ENCODE results near the gene DPF1.

DPF1 gene

GRCh38 chr19:38251564-38252051 is 27.6 kb upstream of the DPF1 start:
- no peaks in the 10 kb centered on the region for H3K27me3 ChIP-seq (ENCODE audit: low read depth, low read length)
- no peaks in the 10 kb centered on the region for H3K9me3 ChIP-seq (ENCODE audit: insufficient read depth, low read length)
- H3K4me2 ChIP-seq (ENCODE audit: low read length): no peak overlapping the region
- H3K27ac ChIP-seq (ENCODE audit: low read length): no peak overlapping the region
- H3K36me3 ChIP-seq (replicated peaks; ENCODE audit: low read depth, low read length): no peaks in the 10 kb centered on the region
- H3K9ac ChIP-seq (ENCODE audit: low read length): no peak overlapping the region
- H3K4me1 ChIP-seq (ENCODE audit: low read length): peaks cover 18% of the 10 kb centered on the region
- TF ChIP-seq CTCF (IDR thresholded peaks at IDR 0.05; ENCODE audit: low read depth, low read length) (no peak), EZH2phosphoT487 (IDR thresholded peaks at IDR 0.05; ENCODE audit: low read depth) (no peak)
- no peak overlapping the region for H3K4me3 ChIP-seq (ENCODE audit: low read length)
- H3K79me2 ChIP-seq (ENCODE audit: low read length): no peaks in the 10 kb centered on the region
- H4K20me1 ChIP-seq (ENCODE audit: insufficient read depth, low read length): no peaks in the 10 kb centered on the region
- no peak overlapping the region for H2AFZ ChIP-seq (ENCODE audit: low read depth, low read length)

GRCh38 chr19:38250821-38251563 is 27.0 kb upstream of the DPF1 start:
- TF ChIP-seq CTCF (IDR thresholded peaks at IDR 0.05; ENCODE audit: low read depth, low read length) (no peak), EZH2phosphoT487 (IDR thresholded peaks at IDR 0.05; ENCODE audit: low read depth) (no peak)
- H3K27me3 ChIP-seq (ENCODE audit: low read depth, low read length): no peaks in the 10 kb centered on the region
- no peak overlapping the region for H3K27ac ChIP-seq (ENCODE audit: low read length)
- no peaks in the 10 kb centered on the region for H4K20me1 ChIP-seq (ENCODE audit: insufficient read depth, low read length)
- no peak overlapping the region for H3K9ac ChIP-seq (ENCODE audit: low read length)
- no peak overlapping the region for H3K4me3 ChIP-seq (ENCODE audit: low read length)
- H3K4me1 ChIP-seq (ENCODE audit: low read length): peaks cover 24% of the 10 kb centered on the region
- no peak overlapping the region for H2AFZ ChIP-seq (ENCODE audit: low read depth, low read length)
- H3K79me2 ChIP-seq (ENCODE audit: low read length): no peaks in the 10 kb centered on the region
- no peaks in the 10 kb centered on the region for H3K36me3 ChIP-seq (replicated peaks; ENCODE audit: low read depth, low read length)
- no peak overlapping the region for H3K4me2 ChIP-seq (ENCODE audit: low read length)
- no peaks in the 10 kb centered on the region for H3K9me3 ChIP-seq (ENCODE audit: insufficient read depth, low read length)

GRCh38 chr19:38250428-38250820 is 26.4 kb upstream of the DPF1 start:
- H3K27ac ChIP-seq (ENCODE audit: low read length): no peak overlapping the region
- H3K4me2 ChIP-seq (ENCODE audit: low read length): no peak overlapping the region
- TF ChIP-seq EZH2phosphoT487 (IDR thresholded peaks at IDR 0.05; ENCODE audit: low read depth) (no peak), CTCF (IDR thresholded peaks at IDR 0.05; ENCODE audit: low read depth, low read length) (no peak)
- no peaks in the 10 kb centered on the region for H3K27me3 ChIP-seq (ENCODE audit: low read depth, low read length)
- no peaks in the 10 kb centered on the region for H3K9me3 ChIP-seq (ENCODE audit: insufficient read depth, low read length)
- peaks cover 30% of the 10 kb centered on the region for H3K4me1 ChIP-seq (ENCODE audit: low read length)
- H3K36me3 ChIP-seq (replicated peaks; ENCODE audit: low read depth, low read length): no peaks in the 10 kb centered on the region
- H3K79me2 ChIP-seq (ENCODE audit: low read length): no peaks in the 10 kb centered on the region
- no peaks in the 10 kb centered on the region for H4K20me1 ChIP-seq (ENCODE audit: insufficient read depth, low read length)
- H3K4me3 ChIP-seq (ENCODE audit: low read length): no peak overlapping the region
- H3K9ac ChIP-seq (ENCODE audit: low read length): no peak overlapping the region
- H2AFZ ChIP-seq (ENCODE audit: low read depth, low read length): no peak overlapping the region

- Histone ChIP-seq H2AFZ (ENCODE audit: low read depth, low read length) (no peak overlapping the region), H3K27me3 (ENCODE audit: low read depth, low read length) (no peaks in the 10 kb centered on the region), H3K79me2 (ENCODE audit: low read length) (no peaks in the 10 kb centered on the region), H4K20me1 (ENCODE audit: insufficient read depth, low read length) (no peaks in the 10 kb centered on the region), H3K36me3 (replicated peaks; ENCODE audit: low read depth, low read length) (no peaks in the 10 kb centered on the region), H3K27ac (ENCODE audit: low read length) (no peak overlapping the region), H3K4me1 (ENCODE audit: low read length) (peaks cover 39% of the 10 kb centered on the region), H3K9ac (ENCODE audit: low read length) (no peak overlapping the region), H3K4me3 (ENCODE audit: low read length) (no peak overlapping the region), H3K4me2 (ENCODE audit: low read length) (no peak overlapping the region), H3K9me3 (ENCODE audit: insufficient read depth, low read length) (no peaks in the 10 kb centered on the region)
- TF ChIP-seq CTCF (IDR thresholded peaks at IDR 0.05; ENCODE audit: low read depth, low read length) (no peak), EZH2phosphoT487 (IDR thresholded peaks at IDR 0.05; ENCODE audit: low read depth) (no peak)
Measured at GRCh38 chr19:38248421-38248820, 24.4 kb upstream of the DPF1 start.
